Retinal pigment epithelial cell (primary cell): ENCODE data around the gene TNRC18.

Experiments used
- DNase-seq: peaks from one replicate; pipeline ENCODE4 v3.0.0-alpha.2; 2010; ENCODE audit warnings: low read depth
- H3K4me3 ChIP-seq: 2 replicates; pipeline ENCODE4 v1.5.1; 2011; ENCODE audit warnings: mild to moderate bottlenecking, low read length, control low read depth, moderate library complexity
- CTCF ChIP-seq: conservative IDR thresholded peaks from 2 replicates; pipeline ENCODE4 v1.5.1; 2011; ENCODE audit warnings: low read depth, low read length, control low read depth, inconsistent platforms

Gene TNRC18

GRCh38 chr7:5466551-5466950, 42.9 kb upstream of the TNRC18 start:
- no peak overlapping the region for H3K4me3 ChIP-seq
- TF ChIP-seq CTCF, result no peak
- no peak for DNase-seq

GRCh38 chr7:5463031-5463430, 39.4 kb upstream of the TNRC18 start:
- DNase-seq, result no peak
- H3K4me3 ChIP-seq, result no peak overlapping the region

GRCh38 chr7:5462216-5462615, 38.6 kb upstream of the TNRC18 start:
- H3K4me3 ChIP-seq, result no peak overlapping the region
- no peak for TF ChIP-seq CTCF
- no peak for DNase-seq

More at GRCh38 chr7:5463031-5463430, 39.4 kb upstream of the TNRC18 start:
- no peak for TF ChIP-seq CTCF

- no peak for TF ChIP-seq CTCF
- H3K4me3 ChIP-seq, result no peak overlapping the region
- no peak for DNase-seq
Observed at GRCh38 chr7:5458921-5459480, 35.4 kb upstream of the TNRC18 start.

GRCh38 chr7:5457245-5457735, 33.7 kb upstream of the TNRC18 start:
- no peak for TF ChIP-seq CTCF
- no peak overlapping the region for H3K4me3 ChIP-seq
- DNase-seq, result no peak

- DNase-seq, result no peak
- TF ChIP-seq CTCF, result no peak
- H3K4me3 ChIP-seq, result no peak overlapping the region
Observed at GRCh38 chr7:5456409-5456808, 32.8 kb upstream of the TNRC18 start.

- no peak for TF ChIP-seq CTCF
- H3K4me3 ChIP-seq, result no peak overlapping the region
- DNase-seq, result no peak
Observed at GRCh38 chr7:5455581-5456219, 32.1 kb upstream of the TNRC18 start.
